ENCODE results near the gene TERB1.

TERB1 gene

GRCh38 chr16:66830422-66831404 is 29.3 kb upstream of the TERB1 start, which contains the start of gene NAE1:
Gene NAE1, minus strand, starts transcription at chr16:66830976. Its CDS starts 77 bp downstream, at chr16:66830899.
- Histone ChIP-seq H3K79me2 (peaks cover 20% of the 10 kb centered on the region), H2AFZ (peak within 1 kb of the TSS; percentile 91), H3K4me1 (peaks cover 14% of the 10 kb centered on the region), H3K4me3 (ENCODE audit: low read depth, low read length) (peak within 1 kb of the TSS; percentile 75), H3K27ac (peak within 1 kb of the TSS; percentile 72), H3K27me3 (ENCODE audit: control insufficient read depth, insufficient read depth, low read length) (no peaks in the 10 kb centered on the region), H3K9ac (peak within 1 kb of the TSS; percentile 85), H3K9me3 (ENCODE audit: control insufficient read depth, low read length) (no peaks in the 10 kb centered on the region), H3K36me3 (ENCODE audit: control insufficient read depth, insufficient read depth, low read length) (no peaks in the 10 kb centered on the region), H3K4me2 (ENCODE audit: low read length) (peak within 1 kb of the TSS; percentile 34)
- TF ChIP-seq CTCF (IDR thresholded peaks at IDR 0.05), result peak; percentile 99

GRCh38 chr16:66824006-66824405 is 22.6 kb upstream of the TERB1 start:
- Histone ChIP-seq H3K36me3 (ENCODE audit: control insufficient read depth, insufficient read depth, low read length) (no peaks in the 10 kb centered on the region), H3K4me1 (peaks cover 4% of the 10 kb centered on the region), H2AFZ (no peak overlapping the region), H3K4me2 (ENCODE audit: low read length) (no peak overlapping the region), H3K9me3 (ENCODE audit: control insufficient read depth, low read length) (no peaks in the 10 kb centered on the region), H3K27ac (no peak overlapping the region), H3K79me2 (peaks cover 9% of the 10 kb centered on the region), H3K27me3 (ENCODE audit: control insufficient read depth, insufficient read depth, low read length) (no peaks in the 10 kb centered on the region), H3K9ac (no peak overlapping the region), H3K4me3 (ENCODE audit: low read depth, low read length) (no peak overlapping the region)
- no peak for TF ChIP-seq CTCF (IDR thresholded peaks at IDR 0.05)

- no peak for TF ChIP-seq CTCF (IDR thresholded peaks at IDR 0.05)
- H3K79me2 ChIP-seq, result no peaks in the 10 kb centered on the region
- no peaks in the 10 kb centered on the region for H3K4me1 ChIP-seq
- H3K27me3 ChIP-seq (ENCODE audit: control insufficient read depth, insufficient read depth, low read length), result no peaks in the 10 kb centered on the region
- no peaks in the 10 kb centered on the region for H3K9me3 ChIP-seq (ENCODE audit: control insufficient read depth, low read length)
- no peak overlapping the region for H3K27ac ChIP-seq
- H3K36me3 ChIP-seq (ENCODE audit: control insufficient read depth, insufficient read depth, low read length), result no peaks in the 10 kb centered on the region
- H3K4me2 ChIP-seq (ENCODE audit: low read length), result no peak overlapping the region
- no peak overlapping the region for H3K4me3 ChIP-seq (ENCODE audit: low read depth, low read length)
- H2AFZ ChIP-seq, result no peak overlapping the region
- no peak overlapping the region for H3K9ac ChIP-seq
Measured at GRCh38 chr16:66814734-66815133, 13.3 kb upstream of the TERB1 start.

GRCh38 chr16:66811043-66811442 is 9.7 kb upstream of the TERB1 start:
- H3K27me3 ChIP-seq (ENCODE audit: control insufficient read depth, insufficient read depth, low read length), result no peaks in the 10 kb centered on the region
- no peak overlapping the region for H3K27ac ChIP-seq
- no peak overlapping the region for H3K9ac ChIP-seq
- H3K36me3 ChIP-seq (ENCODE audit: control insufficient read depth, insufficient read depth, low read length), result no peaks in the 10 kb centered on the region
- H3K9me3 ChIP-seq (ENCODE audit: control insufficient read depth, low read length), result no peaks in the 10 kb centered on the region
- H3K4me3 ChIP-seq (ENCODE audit: low read depth, low read length), result no peak overlapping the region
- H3K4me2 ChIP-seq (ENCODE audit: low read length), result no peak overlapping the region
- TF ChIP-seq CTCF (IDR thresholded peaks at IDR 0.05), result no peak
- no peaks in the 10 kb centered on the region for H3K79me2 ChIP-seq
- H2AFZ ChIP-seq, result no peak overlapping the region
- no peaks in the 10 kb centered on the region for H3K4me1 ChIP-seq

Measured in parathyroid adenoma (tissue), 2 donors.